Upper lobe of right lung (tissue), 1 donor: ENCODE measurements around the gene DERA. TPM values are rescaled to one million over a fixed set of nuclear protein-coding genes. Genes with fewer than 3 reads are reported as not detected.

Experiments used
- ATAC-seq: fragments of 200-7000 bp; cut with Tn5 transposase; one replicate; pipeline ENCODE4 v1.9.1; 2020; ENCODE audit warnings: mild to moderate bottlenecking, moderate library complexity
- DNase-seq: peaks from one replicate; pipeline ENCODE4 v3.0.0-alpha.2; 2020
- H3K27ac ChIP-seq: fragments of 200-600 bp; one replicate; pipeline ENCODE4 v1.8.0; 2022
- H3K27me3 ChIP-seq: fragments of 200-600 bp; one replicate; pipeline ENCODE4 v1.8.0; 2022; ENCODE audit warnings: mild to moderate bottlenecking
- H3K36me3 ChIP-seq: fragments of 200-600 bp; one replicate; pipeline ENCODE4 v1.8.0; 2022
- H3K4me1 ChIP-seq: fragments of 200-600 bp; one replicate; pipeline ENCODE4 v1.8.0; 2022
- H3K4me3 ChIP-seq: fragments of 200-600 bp; one replicate; pipeline ENCODE4 v1.8.0; 2022; ENCODE audit warnings: mild to moderate bottlenecking
- H3K9me3 ChIP-seq: fragments of 200-600 bp; one replicate; pipeline ENCODE4 v1.8.0; 2022
- CTCF ChIP-seq: fragments of 200-600 bp; IDR thresholded peaks from one replicate; pipeline ENCODE4 v1.8.0; 2022; ENCODE audit warnings: antibody characterized with exemption
- intact Hi-C: fragments of 100-400 bp; cut with DNase I; formaldehyde crosslinking; loops from one replicate; pipeline ENCODE4 v1.11.0; 2022
- total RNA-seq: library from RNA; stranded (reverse); fragmentation: NEBNext Ultra II Directional; extraction: Animal tissue kit (Norgen Biotek cat#: 25700); gene quantifications from one replicate; pipeline ENCODE4 v1.2.1, GENCODE V29; 2021
- donor health status: DM: no; HTN: yes; CAD: no; lungs with severe emphysema.

DERA gene
- total RNA-seq, 1 donor from 2014 or later = 36.6 TPM

GRCh38 chr12:15892645-15893259 lies 18.4 kb upstream of the DERA start:
- no peak overlapping the region for H3K27ac ChIP-seq
- DNase-seq (no peak), ATAC-seq (no peak)
- H3K4me1 ChIP-seq = peaks cover under 1% of the 10 kb centered on the region
- no peaks in the 10 kb centered on the region for H3K9me3 ChIP-seq
- H3K4me3 ChIP-seq = no peak overlapping the region
- TF ChIP-seq CTCF = no peak
- H3K36me3 ChIP-seq = peaks cover 72% of the 10 kb centered on the region
- no peaks in the 10 kb centered on the region for H3K27me3 ChIP-seq
- intact Hi-C loops = no loop called here

- TF ChIP-seq CTCF = no peak
- no peak for ATAC-seq
- peaks cover 77% of the 10 kb centered on the region for H3K36me3 ChIP-seq
- no peaks in the 10 kb centered on the region for H3K27me3 ChIP-seq
- no peaks in the 10 kb centered on the region for H3K9me3 ChIP-seq
- no peak for DNase-seq
- H3K4me3 ChIP-seq = no peak overlapping the region
- peaks cover 5% of the 10 kb centered on the region for H3K4me1 ChIP-seq
- intact Hi-C loops = no loop called here
- no peak overlapping the region for H3K27ac ChIP-seq
These were observed 17.9 kb upstream of the DERA start for GRCh38 chr12:15893260-15893659.

DNA sequence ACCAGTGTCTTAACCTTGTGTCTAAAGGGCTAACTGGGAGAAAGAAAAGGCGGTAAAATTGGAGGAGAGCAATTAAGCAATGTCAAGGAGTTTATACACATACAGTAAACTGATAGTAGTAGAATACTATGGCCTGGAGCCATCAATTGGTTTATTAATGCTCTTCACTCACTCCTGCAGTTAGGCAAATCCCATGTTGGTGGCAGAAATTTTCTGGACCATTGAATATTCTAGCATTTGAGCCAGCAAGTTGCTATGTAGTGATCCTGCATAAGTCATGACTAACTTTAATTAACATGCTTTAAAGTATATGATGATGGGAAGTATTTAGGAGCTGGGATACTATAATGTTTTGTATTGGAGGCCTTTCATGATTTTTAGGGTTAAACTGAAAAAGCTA lies 14.3 kb upstream of the DERA start:
- H3K4me1 ChIP-seq = peaks cover 10% of the 10 kb centered on the region
- no peak overlapping the region for H3K4me3 ChIP-seq
- H3K27me3 ChIP-seq = no peaks in the 10 kb centered on the region
- H3K36me3 ChIP-seq = peaks cover 87% of the 10 kb centered on the region
- TF ChIP-seq CTCF = no peak
- no peaks in the 10 kb centered on the region for H3K9me3 ChIP-seq
- no peak for DNase-seq
- intact Hi-C loops = no loop called here
- no peak overlapping the region for H3K27ac ChIP-seq
- ATAC-seq = no peak

DNA sequence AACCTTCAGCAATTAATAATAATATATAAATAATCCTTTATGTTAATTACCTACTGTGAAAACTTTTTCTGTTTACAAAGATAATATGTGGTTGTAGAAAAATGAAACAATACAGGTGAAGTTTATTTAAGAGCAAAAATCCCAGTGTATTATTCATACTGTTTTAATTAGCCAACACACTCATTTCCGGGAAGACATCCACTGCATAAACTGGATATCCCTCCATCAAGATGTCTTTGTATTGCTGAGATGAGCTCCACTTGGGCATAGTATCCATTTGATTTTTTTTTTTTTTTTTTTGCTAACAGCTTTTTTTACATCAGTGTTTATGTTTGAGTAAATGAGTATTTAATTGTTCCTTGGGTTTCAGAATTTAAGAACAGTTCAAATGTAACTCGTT lies 13.7 kb upstream of the DERA start:
- DNase-seq (no peak), ATAC-seq (no peak)
- H3K27ac ChIP-seq = no peak overlapping the region
- peaks cover 10% of the 10 kb centered on the region for H3K4me1 ChIP-seq
- H3K36me3 ChIP-seq = peaks cover 87% of the 10 kb centered on the region
- no peak overlapping the region for H3K4me3 ChIP-seq
- no peaks in the 10 kb centered on the region for H3K9me3 ChIP-seq
- H3K27me3 ChIP-seq = no peaks in the 10 kb centered on the region
- TF ChIP-seq CTCF = no peak
- intact Hi-C loops = no loop called here

DNA sequence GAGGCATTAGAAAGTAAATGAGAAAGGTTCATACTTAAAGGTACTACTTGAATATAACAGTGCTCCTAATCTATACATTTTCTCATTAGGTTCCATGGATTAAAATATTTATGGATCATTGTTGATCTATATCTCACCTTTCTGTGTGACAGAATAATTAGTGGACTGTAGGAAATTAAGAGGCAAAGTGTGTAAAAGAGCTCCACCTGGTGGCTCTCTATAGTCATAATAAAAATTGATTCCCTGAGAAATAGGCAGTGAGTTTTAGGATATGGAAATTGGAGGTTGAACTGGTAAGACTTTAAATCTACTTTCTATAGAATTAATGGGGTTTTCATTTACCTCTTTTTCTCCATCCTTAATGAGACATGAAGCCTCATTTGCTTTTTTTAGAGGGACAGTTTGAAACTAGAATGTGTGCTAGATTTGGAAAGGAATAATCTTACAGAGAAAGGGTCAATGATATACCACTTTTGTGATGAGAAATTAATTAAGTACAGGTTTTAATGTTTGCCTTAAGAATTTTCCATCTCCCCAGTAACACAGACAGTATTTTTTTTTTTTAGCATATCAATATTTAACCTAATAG lies 11.8 kb upstream of the DERA start:
- peak; percentile 76 for TF ChIP-seq CTCF
- Histone ChIP-seq H3K27me3 (no peaks in the 10 kb centered on the region), H3K4me3 (no peak overlapping the region), H3K9me3 (no peaks in the 10 kb centered on the region), H3K36me3 (peaks cover 90% of the 10 kb centered on the region), H3K4me1 (peaks cover 10% of the 10 kb centered on the region), H3K27ac (no peak overlapping the region)
- no peak for DNase-seq
- ATAC-seq = peak; percentile 69
- intact Hi-C loops = no loop called here
